ENCODE measurements around the gene FNDC8. TPM values are rescaled to one million over a fixed set of nuclear protein-coding genes. Genes with fewer than 3 reads are reported as not detected.

FNDC8 gene
- total RNA-seq, 1 experiment from 2014 or later, result not detected

DNA sequence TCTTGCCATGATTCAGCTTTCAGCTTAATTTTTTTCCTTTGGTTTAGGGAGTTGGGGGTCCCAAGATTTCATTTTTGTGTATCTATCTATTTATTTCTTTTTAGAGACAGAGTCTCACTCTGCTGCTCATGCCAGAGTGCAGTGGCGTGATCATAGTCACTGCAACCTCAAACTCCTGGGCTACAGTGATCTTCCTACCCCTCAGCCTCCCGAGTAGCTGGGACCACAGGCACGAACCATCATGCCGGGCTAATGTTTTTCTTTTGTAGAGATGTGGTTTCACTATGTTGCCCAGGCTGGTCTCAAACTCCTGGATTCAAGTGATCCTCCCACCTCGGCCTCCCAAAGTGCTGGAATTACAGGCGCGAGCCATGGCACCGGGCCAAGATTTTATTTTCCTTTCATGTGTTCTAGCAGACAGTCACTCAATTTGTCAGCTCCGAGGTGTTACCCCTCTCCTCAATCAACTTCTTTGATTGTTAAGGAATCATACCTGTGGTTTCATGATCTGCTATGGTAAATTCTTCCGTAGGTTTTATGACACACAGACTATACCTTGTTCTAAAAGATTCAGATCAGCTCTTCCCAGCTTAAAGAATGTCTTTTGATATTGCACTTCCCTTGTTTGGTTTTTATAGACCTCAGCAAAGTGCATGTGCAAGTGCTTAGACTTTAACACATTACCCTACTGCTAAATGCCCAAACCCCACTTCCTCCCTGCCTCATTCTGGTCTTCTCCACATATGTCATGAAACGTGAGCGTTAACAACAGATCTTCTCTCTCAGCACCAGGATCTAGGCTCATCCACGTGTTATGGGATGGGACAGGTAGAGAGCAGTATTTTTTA is 39.2 kb downstream of the FNDC8 start:
- ChIA-PET POLR2A (ENCODE audit: low non-redundant PET) (no interaction called here), CTCF (no interaction called here)
- Histone ChIP-seq H3K27me3 (replicated peaks; ENCODE audit: insufficient read depth, low read depth, low read length, poor library complexity) (no peaks in the 10 kb centered on the region), H3K9me3 (ENCODE audit: low read depth, low read length, poor library complexity, severe bottlenecking) (no peaks in the 10 kb centered on the region), H3K4me1 (ENCODE audit: insufficient read depth, low read length, poor library complexity, severe bottlenecking) (no peaks in the 10 kb centered on the region), H3K36me3 (ENCODE audit: insufficient read depth, low read length, poor library complexity, severe bottlenecking) (no peaks in the 10 kb centered on the region), H3K27ac (ENCODE audit: low read depth, low read length, poor library complexity, severe bottlenecking) (no peak overlapping the region), H3K4me3 (ENCODE audit: low read depth, low read length, poor library complexity, severe bottlenecking) (no peak overlapping the region)
- intact Hi-C loops (cut with micrococcal nuclease; ENCODE audit: unreplicated experiment), result no loop called here
- no peak for DNase-seq (ENCODE audit: low spot score)
- TF ChIP-seq, protein P1, sequence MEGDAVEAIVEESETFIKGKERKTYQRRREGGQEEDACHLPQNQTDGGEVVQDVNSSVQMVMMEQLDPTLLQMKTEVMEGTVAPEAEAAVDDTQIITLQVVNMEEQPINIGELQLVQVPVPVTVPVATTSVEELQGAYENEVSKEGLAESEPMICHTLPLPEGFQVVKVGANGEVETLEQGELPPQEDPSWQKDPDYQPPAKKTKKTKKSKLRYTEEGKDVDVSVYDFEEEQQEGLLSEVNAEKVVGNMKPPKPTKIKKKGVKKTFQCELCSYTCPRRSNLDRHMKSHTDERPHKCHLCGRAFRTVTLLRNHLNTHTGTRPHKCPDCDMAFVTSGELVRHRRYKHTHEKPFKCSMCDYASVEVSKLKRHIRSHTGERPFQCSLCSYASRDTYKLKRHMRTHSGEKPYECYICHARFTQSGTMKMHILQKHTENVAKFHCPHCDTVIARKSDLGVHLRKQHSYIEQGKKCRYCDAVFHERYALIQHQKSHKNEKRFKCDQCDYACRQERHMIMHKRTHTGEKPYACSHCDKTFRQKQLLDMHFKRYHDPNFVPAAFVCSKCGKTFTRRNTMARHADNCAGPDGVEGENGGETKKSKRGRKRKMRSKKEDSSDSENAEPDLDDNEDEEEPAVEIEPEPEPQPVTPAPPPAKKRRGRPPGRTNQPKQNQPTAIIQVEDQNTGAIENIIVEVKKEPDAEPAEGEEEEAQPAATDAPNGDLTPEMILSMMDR (conservative IDR thresholded peaks at IDR 0.05; ENCODE audit: low read depth, low read length), result no peak
- TF ChIP-seq EZH2 (IDR thresholded peaks at IDR 0.05; ENCODE audit: borderline replicate concordance, low read depth, low read length, poor library complexity, severe bottlenecking), result no peak
- no TSS peak for BruUV-seq (replicated peaks)

DNA sequence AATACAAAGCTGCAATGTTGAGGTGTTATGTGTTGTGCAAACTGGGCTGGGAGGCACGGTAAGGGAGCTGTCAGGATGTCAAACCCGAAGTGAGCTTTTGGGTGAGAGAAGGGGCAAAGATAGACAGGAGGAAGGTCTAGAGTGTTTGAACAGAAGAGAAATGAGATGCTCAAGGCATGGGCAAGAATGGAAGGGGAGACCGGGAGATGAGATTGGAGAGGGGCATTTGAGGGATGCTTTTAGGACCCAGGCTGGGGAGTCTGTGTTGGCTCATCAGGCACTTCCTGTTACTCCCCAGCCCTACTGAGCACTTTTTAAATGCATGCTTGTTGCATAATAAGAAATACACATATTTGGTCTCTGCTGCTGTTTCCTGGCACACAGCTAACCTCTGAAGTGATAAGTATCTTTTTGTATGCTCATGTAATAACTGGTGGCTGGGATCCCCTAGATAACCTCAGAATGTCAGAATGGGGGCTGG is 39.9 kb downstream of the FNDC8 start:
- Histone ChIP-seq H3K4me3 (ENCODE audit: low read depth, low read length, poor library complexity, severe bottlenecking) (no peak overlapping the region), H3K9me3 (ENCODE audit: low read depth, low read length, poor library complexity, severe bottlenecking) (no peaks in the 10 kb centered on the region), H3K4me1 (ENCODE audit: insufficient read depth, low read length, poor library complexity, severe bottlenecking) (no peaks in the 10 kb centered on the region), H3K27me3 (replicated peaks; ENCODE audit: insufficient read depth, low read depth, low read length, poor library complexity) (no peaks in the 10 kb centered on the region), H3K36me3 (ENCODE audit: insufficient read depth, low read length, poor library complexity, severe bottlenecking) (no peaks in the 10 kb centered on the region), H3K27ac (ENCODE audit: low read depth, low read length, poor library complexity, severe bottlenecking) (no peak overlapping the region)
- ChIA-PET POLR2A (ENCODE audit: low non-redundant PET) (no interaction called here), CTCF (interaction anchor here (0.6 kb wide), 1 partner anchor 21 kb away, joined by 3 read pairs; no protein-coding TSS in a partner anchor)
- no TSS peak for BruUV-seq (replicated peaks)
- no peak for DNase-seq (ENCODE audit: low spot score)
- intact Hi-C loops (cut with micrococcal nuclease; ENCODE audit: unreplicated experiment), result no loop called here
- TF ChIP-seq, protein P1 (conservative IDR thresholded peaks at IDR 0.05; ENCODE audit: low read depth, low read length), result no peak
- TF ChIP-seq EZH2 (IDR thresholded peaks at IDR 0.05; ENCODE audit: borderline replicate concordance, low read depth, low read length, poor library complexity, severe bottlenecking), result no peak

DNA sequence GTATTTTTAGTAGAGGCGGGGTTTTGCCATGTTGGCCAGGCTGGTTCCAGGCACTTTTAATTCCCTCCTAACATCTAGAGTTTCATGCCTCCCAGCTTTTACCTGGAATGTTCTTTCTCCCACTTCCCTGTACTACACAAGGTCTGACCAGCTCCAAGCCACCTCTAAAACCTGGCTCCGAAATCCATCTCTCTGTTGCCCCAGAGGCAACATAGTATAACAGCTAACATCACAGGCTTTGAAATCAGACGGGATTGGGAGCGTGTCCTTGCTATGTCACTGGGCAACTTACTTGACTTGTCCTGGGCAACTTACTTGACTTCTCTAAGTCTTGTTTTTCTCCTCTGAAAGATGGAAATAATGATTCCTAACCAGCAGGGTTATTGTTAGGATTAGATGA is 41.3 kb downstream of the FNDC8 start:
- ChIA-PET CTCF (no interaction called here), POLR2A (ENCODE audit: low non-redundant PET) (no interaction called here)
- BruUV-seq (replicated peaks), result no TSS peak
- H3K9me3 ChIP-seq (ENCODE audit: low read depth, low read length, poor library complexity, severe bottlenecking), result no peaks in the 10 kb centered on the region
- intact Hi-C loops (cut with micrococcal nuclease; ENCODE audit: unreplicated experiment), result no loop called here
- H3K36me3 ChIP-seq (ENCODE audit: insufficient read depth, low read length, poor library complexity, severe bottlenecking), result no peaks in the 10 kb centered on the region
- DNase-seq (ENCODE audit: low spot score), result no peak
- H3K27ac ChIP-seq (ENCODE audit: low read depth, low read length, poor library complexity, severe bottlenecking), result no peak overlapping the region
- TF ChIP-seq, protein P1 (conservative IDR thresholded peaks at IDR 0.05; ENCODE audit: low read depth, low read length), result no peak
- TF ChIP-seq EZH2 (IDR thresholded peaks at IDR 0.05; ENCODE audit: borderline replicate concordance, low read depth, low read length, poor library complexity, severe bottlenecking), result no peak
- H3K4me1 ChIP-seq (ENCODE audit: insufficient read depth, low read length, poor library complexity, severe bottlenecking), result no peaks in the 10 kb centered on the region
- H3K27me3 ChIP-seq (replicated peaks; ENCODE audit: insufficient read depth, low read depth, low read length, poor library complexity), result no peaks in the 10 kb centered on the region
- no peak overlapping the region for H3K4me3 ChIP-seq (ENCODE audit: low read depth, low read length, poor library complexity, severe bottlenecking)
